Liver (tissue), 3 donors: ENCODE data around the gene CSPG4.

Experiments used
- ATF3 ChIP-seq: IDR thresholded peaks from 2 replicates; pipeline ENCODE4 v1.6.1; 2016; ENCODE audit warnings: antibody characterized with exemption
- FOXA1 ChIP-seq: IDR thresholded peaks from 2 replicates; pipeline ENCODE4 v1.6.1; 2016; ENCODE audit warnings: antibody characterized with exemption
- GABPA ChIP-seq, 2 donors: IDR thresholded peaks in 1 of 2; conservative IDR thresholded peaks in 1 of 2; 2 replicates each; pipeline ENCODE4 v1.6.1; 2016; ENCODE audit warnings: antibody characterized with exemption in 2 of 2, mild to moderate bottlenecking in 1 of 2, moderate library complexity in 1 of 2
- HNF4A ChIP-seq, 2 donors: conservative IDR thresholded peaks; 2 replicates each; pipeline ENCODE4 v1.6.1; 2016; ENCODE audit warnings: antibody characterized with exemption in 2 of 2, mild to moderate bottlenecking in 2 of 2
- JUND ChIP-seq, 2 donors: IDR thresholded peaks; 2 replicates each; pipeline ENCODE4 v1.6.1; 2016; ENCODE audit warnings: antibody characterized with exemption in 2 of 2
- MAX ChIP-seq: IDR thresholded peaks from 2 replicates; pipeline ENCODE4 v1.6.1; 2016; ENCODE audit warnings: antibody characterized with exemption
- RAD21 ChIP-seq, 2 donors: IDR thresholded peaks; 2 replicates each; pipeline ENCODE4 v1.6.1; 2016; ENCODE audit warnings: antibody characterized with exemption in 2 of 2, mild to moderate bottlenecking in 2 of 2
- SP1 ChIP-seq: IDR thresholded peaks from 2 replicates; pipeline ENCODE4 v1.6.1; 2018; ENCODE audit warnings: antibody characterized with exemption, mild to moderate bottlenecking
- YY1 ChIP-seq: IDR thresholded peaks from 2 replicates; pipeline ENCODE4 v1.6.1; 2016; ENCODE audit warnings: antibody characterized with exemption, mild to moderate bottlenecking
- TF ChIP-seq, protein P1 (sequence below): fragments of 150-350 bp; IDR thresholded peaks from 2 replicates; pipeline ENCODE4 v1.5.1; 2017; ENCODE audit warnings: improper control_type of control experiment, low read depth, low read length; ENCODE audit not compliant: missing input control
- TF ChIP-seq, protein P2 (sequence below): IDR thresholded peaks from 2 replicates; pipeline ENCODE4 v1.6.1; 2016; ENCODE audit warnings: antibody characterized with exemption, mild to moderate bottlenecking
- donor health status: healthy.
- donor health status: healthy.

GRCh38 chr15:75729326-75730069, 16.9 kb upstream of the CSPG4 start:
- TF ChIP-seq, protein P1, sequence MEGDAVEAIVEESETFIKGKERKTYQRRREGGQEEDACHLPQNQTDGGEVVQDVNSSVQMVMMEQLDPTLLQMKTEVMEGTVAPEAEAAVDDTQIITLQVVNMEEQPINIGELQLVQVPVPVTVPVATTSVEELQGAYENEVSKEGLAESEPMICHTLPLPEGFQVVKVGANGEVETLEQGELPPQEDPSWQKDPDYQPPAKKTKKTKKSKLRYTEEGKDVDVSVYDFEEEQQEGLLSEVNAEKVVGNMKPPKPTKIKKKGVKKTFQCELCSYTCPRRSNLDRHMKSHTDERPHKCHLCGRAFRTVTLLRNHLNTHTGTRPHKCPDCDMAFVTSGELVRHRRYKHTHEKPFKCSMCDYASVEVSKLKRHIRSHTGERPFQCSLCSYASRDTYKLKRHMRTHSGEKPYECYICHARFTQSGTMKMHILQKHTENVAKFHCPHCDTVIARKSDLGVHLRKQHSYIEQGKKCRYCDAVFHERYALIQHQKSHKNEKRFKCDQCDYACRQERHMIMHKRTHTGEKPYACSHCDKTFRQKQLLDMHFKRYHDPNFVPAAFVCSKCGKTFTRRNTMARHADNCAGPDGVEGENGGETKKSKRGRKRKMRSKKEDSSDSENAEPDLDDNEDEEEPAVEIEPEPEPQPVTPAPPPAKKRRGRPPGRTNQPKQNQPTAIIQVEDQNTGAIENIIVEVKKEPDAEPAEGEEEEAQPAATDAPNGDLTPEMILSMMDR, result no peak
- TF ChIP-seq FOXA1, result no peak
- TF ChIP-seq MAX, result no peak
- no peak for TF ChIP-seq ATF3
- TF ChIP-seq RAD21 (IDR thresholded peaks at IDR 0.05), result no peak
- no peak for TF ChIP-seq SP1
- TF ChIP-seq, protein P2, sequence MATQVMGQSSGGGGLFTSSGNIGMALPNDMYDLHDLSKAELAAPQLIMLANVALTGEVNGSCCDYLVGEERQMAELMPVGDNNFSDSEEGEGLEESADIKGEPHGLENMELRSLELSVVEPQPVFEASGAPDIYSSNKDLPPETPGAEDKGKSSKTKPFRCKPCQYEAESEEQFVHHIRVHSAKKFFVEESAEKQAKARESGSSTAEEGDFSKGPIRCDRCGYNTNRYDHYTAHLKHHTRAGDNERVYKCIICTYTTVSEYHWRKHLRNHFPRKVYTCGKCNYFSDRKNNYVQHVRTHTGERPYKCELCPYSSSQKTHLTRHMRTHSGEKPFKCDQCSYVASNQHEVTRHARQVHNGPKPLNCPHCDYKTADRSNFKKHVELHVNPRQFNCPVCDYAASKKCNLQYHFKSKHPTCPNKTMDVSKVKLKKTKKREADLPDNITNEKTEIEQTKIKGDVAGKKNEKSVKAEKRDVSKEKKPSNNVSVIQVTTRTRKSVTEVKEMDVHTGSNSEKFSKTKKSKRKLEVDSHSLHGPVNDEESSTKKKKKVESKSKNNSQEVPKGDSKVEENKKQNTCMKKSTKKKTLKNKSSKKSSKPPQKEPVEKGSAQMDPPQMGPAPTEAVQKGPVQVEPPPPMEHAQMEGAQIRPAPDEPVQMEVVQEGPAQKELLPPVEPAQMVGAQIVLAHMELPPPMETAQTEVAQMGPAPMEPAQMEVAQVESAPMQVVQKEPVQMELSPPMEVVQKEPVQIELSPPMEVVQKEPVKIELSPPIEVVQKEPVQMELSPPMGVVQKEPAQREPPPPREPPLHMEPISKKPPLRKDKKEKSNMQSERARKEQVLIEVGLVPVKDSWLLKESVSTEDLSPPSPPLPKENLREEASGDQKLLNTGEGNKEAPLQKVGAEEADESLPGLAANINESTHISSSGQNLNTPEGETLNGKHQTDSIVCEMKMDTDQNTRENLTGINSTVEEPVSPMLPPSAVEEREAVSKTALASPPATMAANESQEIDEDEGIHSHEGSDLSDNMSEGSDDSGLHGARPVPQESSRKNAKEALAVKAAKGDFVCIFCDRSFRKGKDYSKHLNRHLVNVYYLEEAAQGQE, result no peak
- no peak for TF ChIP-seq JUND (IDR thresholded peaks at IDR 0.05)
- TF ChIP-seq HNF4A (conservative IDR thresholded peaks at IDR 0.05), result no peak
- no peak for TF ChIP-seq YY1
- TF ChIP-seq GABPA (IDR thresholded peaks at IDR 0.05 in 1 of 2, conservative IDR thresholded peaks at IDR 0.05 in 1 of 2), result no peak
